K562 (cell line): ENCODE data around the gene TMED5. TPM values are rescaled to one million over a fixed set of nuclear protein-coding genes. Genes with fewer than 3 reads are reported as not detected.
A peak's percentile ranks its signal among the peaks of the same experiment; 100 is the strongest.

Experiments
- CEBPG ChIP-seq, 3 experiments: fragments of 200-800 bp in 1 of 3; sonication (Bioruptor generic) in 1 of 3; sonication (generic) in 1 of 3; formaldehyde crosslinking in 1 of 3; IDR thresholded peaks in 2 of 3; conservative IDR thresholded peaks in 1 of 3; 2 replicates each; pipeline versions ENCODE4 v1.6.1 to v1.8.0; 2016 to 2022; ENCODE audit warnings: missing compliant biosample characterization in 2 of 3, missing genetic modification characterization in 2 of 3, mild to moderate bottlenecking in 1 of 3, missing genetic modification reagents in 1 of 3
- DDX20 ChIP-seq: fragments of 450-650 bp; IDR thresholded peaks from 2 replicates; pipeline ENCODE4 v1.6.1; 2016; ENCODE audit warnings: missing genetic modification characterization, low read depth, mild to moderate bottlenecking, missing compliant biosample characterization, moderate library complexity
- HNRNPK ChIP-seq: fragments of 200-400 bp; formaldehyde crosslinking; IDR thresholded peaks from one replicate; pipeline ENCODE4 v1.6.1; 2018; ENCODE audit warnings: mild to moderate bottlenecking, low read depth, low read length; ENCODE audit not compliant: poor library complexity, severe bottlenecking
- MBD2 ChIP-seq: sonication (generic); IDR thresholded peaks from 2 replicates; pipeline ENCODE4 v1.6.1; 2016; ENCODE audit warnings: low read depth, borderline replicate concordance
- MCM2 ChIP-seq: fragments of 450-650 bp; IDR thresholded peaks from 2 replicates; pipeline ENCODE4 v1.6.1; 2017; ENCODE audit warnings: low read depth, mild to moderate bottlenecking
- MYBL2 ChIP-seq, 2 experiments: fragments of 450-650 bp in 1 of 2; sonication (generic) in 1 of 2; formaldehyde crosslinking in 1 of 2; IDR thresholded peaks; 2 replicates each; pipeline versions ENCODE4 v1.6.1 to v1.8.1; 2017 to 2022; ENCODE audit warnings: borderline replicate concordance in 1 of 2, inconsistent platforms in 1 of 2, low read depth in 1 of 2, mild to moderate bottlenecking in 1 of 2, missing genetic modification reagents in 1 of 2, moderate library complexity in 1 of 2
- NCOR1 ChIP-seq: fragments of 450-650 bp; IDR thresholded peaks from 2 replicates; pipeline ENCODE4 v1.6.1; 2016; ENCODE audit warnings: mild to moderate bottlenecking, moderate library complexity
- PHF21A ChIP-seq: fragments of 450-650 bp; IDR thresholded peaks from 2 replicates; pipeline ENCODE4 v1.6.1; 2017; ENCODE audit warnings: low read depth, borderline replicate concordance
- RFX7 ChIP-seq: fragments of 250-450 bp; sonication (Bioruptor Pico); IDR thresholded peaks from 2 replicates; pipeline ENCODE4 v1.5.1; 2021; ENCODE audit warnings: mild to moderate bottlenecking
- TBL1XR1 ChIP-seq, 2 experiments: IDR thresholded peaks; 2 replicates each; pipeline ENCODE4 v1.6.1; 2012; ENCODE audit warnings: improper control_type of control experiment in 2 of 2, low read length in 2 of 2, mild to moderate bottlenecking in 1 of 2
- ZNF239 ChIP-seq: fragments of 250-450 bp; sonication (Bioruptor Pico); IDR thresholded peaks from 2 replicates; pipeline ENCODE4 v1.4.0; 2020; ENCODE audit warnings: mild to moderate bottlenecking
- ZNF41 ChIP-seq: fragments of 250-450 bp; sonication (Bioruptor Pico); conservative IDR thresholded peaks from 2 replicates; pipeline ENCODE4 v1.4.0; 2020; ENCODE audit warnings: mild to moderate bottlenecking
- ZNF584 ChIP-seq: fragments of 200-800 bp; sonication (Bioruptor generic); IDR thresholded peaks from 2 replicates; pipeline ENCODE4 v1.6.1; 2016; ENCODE audit warnings: low read depth, mild to moderate bottlenecking, missing genetic modification characterization, missing compliant biosample characterization
- ZZZ3 ChIP-seq: fragments of 450-650 bp; IDR thresholded peaks from 2 replicates; pipeline ENCODE4 v1.6.1; 2016; ENCODE audit warnings: antibody characterized with exemption, mild to moderate bottlenecking, moderate library complexity
- polyA plus RNA-seq, 8 experiments: library from polyadenylated mRNA; depleted of rRNA in 4 of 8; stranded (reverse) in 5 of 8; unstranded in 3 of 8; fragments of >200 nt; fragmentation: Nextera tagmentation in 2 of 8; fragmentation: Illumina TruSeq in 1 of 8; extraction: Ambion mirVana in 2 of 8; extraction: Trizol in 1 of 8; gene quantifications; 2 replicates each; pipeline versions ENCODE4 v1.2.1 to v1.2.3, GENCODE V29; 2011 to 2014; ENCODE audit warnings: inconsistent platforms in 1 of 8, missing spikeins in 1 of 8
- total RNA-seq, 7 experiments: library from RNA; depleted of rRNA in 6 of 7; stranded (reverse); fragments of >200 nt in 6 of 7; fragmentation: Illumina TruSeq in 2 of 7; extraction: Trizol in 2 of 7; gene quantifications; 2 replicates each; pipeline versions ENCODE4 v1.2.1 to v1.2.3, GENCODE V29; 2011 to 2021; ENCODE audit warnings: low replicate concordance in 1 of 7
- TF ChIP-seq, protein P1 (sequence below): sonication (generic); formaldehyde crosslinking; IDR thresholded peaks from 2 replicates; pipeline ENCODE4 v1.8.1; 2023; ENCODE audit warnings: missing genetic modification reagents, mild to moderate bottlenecking, borderline replicate concordance
- TF ChIP-seq, protein P2 (sequence below), 2 experiments: fragments of 450-650 bp in 1 of 2; sonication (generic) in 1 of 2; formaldehyde crosslinking; conservative IDR thresholded peaks; 2 replicates each; pipeline versions ENCODE4 v1.4.0 to v1.8.1; 2020 to 2022; ENCODE audit warnings: mild to moderate bottlenecking in 1 of 2, missing genetic modification reagents in 1 of 2
- TF ChIP-seq, protein P3 (sequence below): fragments of 250-450 bp; sonication (Bioruptor Pico); IDR thresholded peaks from 2 replicates; pipeline ENCODE4 v1.4.0; 2020; ENCODE audit warnings: mild to moderate bottlenecking, moderate library complexity

TMED5 gene
- total and polyA plus RNA-seq, 9 of the 15 experiments (the other 6 are each of a cell fraction or from before 2014, with no cell fraction given): 28.7 to 83.7 (median 67.2) TPM

- TF ChIP-seq MYBL2 (IDR thresholded peaks at IDR 0.05; ENCODE audit: low read depth): no peak
- TF ChIP-seq MYBL2 (CRISPR knock-in tag; IDR thresholded peaks at IDR 0.05; ENCODE audit: borderline replicate concordance): no peak; the same call in 1 of the 2 replicates
- TF ChIP-seq DDX20 (tag): no peak
- TF ChIP-seq ZZZ3: no peak
- TF ChIP-seq ZNF239: no peak
- peak in 1 of 2 experiments; percentile 52; a peak in 2 of 4 replicates for TF ChIP-seq TBL1XR1 (IDR thresholded peaks at IDR 0.05; ENCODE audit: low read length in 2 of 2)
- no peak for TF ChIP-seq NCOR1
- TF ChIP-seq RFX7 (CRISPR knock-in tag): no peak
- TF ChIP-seq ZNF584 (CRISPR knock-in tag): no peak
- TF ChIP-seq MBD2: peak; percentile 26; the same call in 1 of the 2 replicates
- no peak for TF ChIP-seq HNRNPK
- TF ChIP-seq, protein P1, sequence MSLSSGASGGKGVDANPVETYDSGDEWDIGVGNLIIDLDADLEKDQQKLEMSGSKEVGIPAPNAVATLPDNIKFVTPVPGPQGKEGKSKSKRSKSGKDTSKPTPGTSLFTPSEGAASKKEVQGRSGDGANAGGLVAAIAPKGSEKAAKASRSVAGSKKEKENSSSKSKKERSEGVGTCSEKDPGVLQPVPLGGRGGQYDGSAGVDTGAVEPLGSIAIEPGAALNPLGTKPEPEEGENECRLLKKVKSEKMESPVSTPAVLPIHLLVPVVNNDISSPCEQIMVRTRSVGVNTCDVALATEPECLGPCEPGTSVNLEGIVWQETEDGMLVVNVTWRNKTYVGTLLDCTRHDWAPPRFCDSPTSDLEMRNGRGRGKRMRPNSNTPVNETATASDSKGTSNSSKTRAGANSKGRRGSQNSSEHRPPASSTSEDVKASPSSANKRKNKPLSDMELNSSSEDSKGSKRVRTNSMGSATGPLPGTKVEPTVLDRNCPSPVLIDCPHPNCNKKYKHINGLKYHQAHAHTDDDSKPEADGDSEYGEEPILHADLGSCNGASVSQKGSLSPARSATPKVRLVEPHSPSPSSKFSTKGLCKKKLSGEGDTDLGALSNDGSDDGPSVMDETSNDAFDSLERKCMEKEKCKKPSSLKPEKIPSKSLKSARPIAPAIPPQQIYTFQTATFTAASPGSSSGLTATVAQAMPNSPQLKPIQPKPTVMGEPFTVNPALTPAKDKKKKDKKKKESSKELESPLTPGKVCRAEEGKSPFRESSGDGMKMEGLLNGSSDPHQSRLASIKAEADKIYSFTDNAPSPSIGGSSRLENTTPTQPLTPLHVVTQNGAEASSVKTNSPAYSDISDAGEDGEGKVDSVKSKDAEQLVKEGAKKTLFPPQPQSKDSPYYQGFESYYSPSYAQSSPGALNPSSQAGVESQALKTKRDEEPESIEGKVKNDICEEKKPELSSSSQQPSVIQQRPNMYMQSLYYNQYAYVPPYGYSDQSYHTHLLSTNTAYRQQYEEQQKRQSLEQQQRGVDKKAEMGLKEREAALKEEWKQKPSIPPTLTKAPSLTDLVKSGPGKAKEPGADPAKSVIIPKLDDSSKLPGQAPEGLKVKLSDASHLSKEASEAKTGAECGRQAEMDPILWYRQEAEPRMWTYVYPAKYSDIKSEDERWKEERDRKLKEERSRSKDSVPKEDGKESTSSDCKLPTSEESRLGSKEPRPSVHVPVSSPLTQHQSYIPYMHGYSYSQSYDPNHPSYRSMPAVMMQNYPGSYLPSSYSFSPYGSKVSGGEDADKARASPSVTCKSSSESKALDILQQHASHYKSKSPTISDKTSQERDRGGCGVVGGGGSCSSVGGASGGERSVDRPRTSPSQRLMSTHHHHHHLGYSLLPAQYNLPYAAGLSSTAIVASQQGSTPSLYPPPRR (CRISPR knock-in tag): no peak
- TF ChIP-seq MCM2: no peak
- TF ChIP-seq ZNF41 (CRISPR knock-in tag): no peak
- peak; percentile 88 for TF ChIP-seq CEBPG (CRISPR knock-in tag; IDR thresholded peaks at IDR 0.05)
- TF ChIP-seq CEBPG (tag; conservative IDR thresholded peaks at IDR 0.05 in 1 of 2, IDR thresholded peaks at IDR 0.05 in 1 of 2): peak; percentile 47 to 87; a peak in 3 of 4 replicates
- no peak for TF ChIP-seq PHF21A
- TF ChIP-seq, protein P2, sequence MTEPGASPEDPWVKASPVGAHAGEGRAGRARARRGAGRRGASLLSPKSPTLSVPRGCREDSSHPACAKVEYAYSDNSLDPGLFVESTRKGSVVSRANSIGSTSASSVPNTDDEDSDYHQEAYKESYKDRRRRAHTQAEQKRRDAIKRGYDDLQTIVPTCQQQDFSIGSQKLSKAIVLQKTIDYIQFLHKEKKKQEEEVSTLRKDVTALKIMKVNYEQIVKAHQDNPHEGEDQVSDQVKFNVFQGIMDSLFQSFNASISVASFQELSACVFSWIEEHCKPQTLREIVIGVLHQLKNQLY (CRISPR knock-in tag; conservative IDR thresholded peaks at IDR 0.05): no peak
- TF ChIP-seq, protein P3, sequence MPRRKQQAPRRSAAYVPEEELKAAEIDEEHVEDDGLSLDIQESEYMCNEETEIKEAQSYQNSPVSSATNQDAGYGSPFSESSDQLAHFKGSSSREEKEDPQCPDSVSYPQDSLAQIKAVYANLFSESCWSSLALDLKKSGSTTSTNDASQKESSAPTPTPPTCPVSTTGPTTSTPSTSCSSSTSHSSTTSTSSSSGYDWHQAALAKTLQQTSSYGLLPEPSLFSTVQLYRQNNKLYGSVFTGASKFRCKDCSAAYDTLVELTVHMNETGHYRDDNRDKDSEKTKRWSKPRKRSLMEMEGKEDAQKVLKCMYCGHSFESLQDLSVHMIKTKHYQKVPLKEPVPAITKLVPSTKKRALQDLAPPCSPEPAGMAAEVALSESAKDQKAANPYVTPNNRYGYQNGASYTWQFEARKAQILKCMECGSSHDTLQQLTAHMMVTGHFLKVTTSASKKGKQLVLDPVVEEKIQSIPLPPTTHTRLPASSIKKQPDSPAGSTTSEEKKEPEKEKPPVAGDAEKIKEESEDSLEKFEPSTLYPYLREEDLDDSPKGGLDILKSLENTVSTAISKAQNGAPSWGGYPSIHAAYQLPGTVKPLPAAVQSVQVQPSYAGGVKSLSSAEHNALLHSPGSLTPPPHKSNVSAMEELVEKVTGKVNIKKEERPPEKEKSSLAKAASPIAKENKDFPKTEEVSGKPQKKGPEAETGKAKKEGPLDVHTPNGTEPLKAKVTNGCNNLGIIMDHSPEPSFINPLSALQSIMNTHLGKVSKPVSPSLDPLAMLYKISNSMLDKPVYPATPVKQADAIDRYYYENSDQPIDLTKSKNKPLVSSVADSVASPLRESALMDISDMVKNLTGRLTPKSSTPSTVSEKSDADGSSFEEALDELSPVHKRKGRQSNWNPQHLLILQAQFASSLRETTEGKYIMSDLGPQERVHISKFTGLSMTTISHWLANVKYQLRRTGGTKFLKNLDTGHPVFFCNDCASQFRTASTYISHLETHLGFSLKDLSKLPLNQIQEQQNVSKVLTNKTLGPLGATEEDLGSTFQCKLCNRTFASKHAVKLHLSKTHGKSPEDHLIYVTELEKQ (CRISPR knock-in tag): no peak
Observed at GRCh38 chr1:93179886-93180722, at the start of gene TMED5 (continued).
